OCI-LY7 (cell line): Measurements from ENCODE around the gene PAK1IP1. TPM values are rescaled to one million over a fixed set of nuclear protein-coding genes. Genes with fewer than 3 reads are reported as not detected.
"Not testable (repeated sequence)": the region's sequence is repeated elsewhere in the genome, so short reads cannot be mapped to it uniquely, and the experiment has no call there.

Experiments used
- BruUV-seq: library from RNA; stranded (reverse); fragments of 400-500 nt; replicated peaks from 2 replicates; lab custom pipeline; 2021; lab: Mats Ljungman, UMichigan
- CTCF ChIA-PET: fragments of 300-600 bp; sonication (Branson Sonifier 250); formaldehyde crosslinking; loops from one replicate; lab custom pipeline; 2022; ENCODE audit warnings: antibody characterized with exemption; ENCODE audit not compliant: unreplicated experiment; lab: Charles Lee
- POLR2A ChIA-PET: fragments of 300-600 bp; sonication (Branson Sonifier 250); formaldehyde crosslinking; loops from one replicate; lab custom pipeline; 2022; ENCODE audit warnings: antibody characterized with exemption; lab: Charles Lee
- DNase-seq: peaks from one replicate; pipeline ENCODE4 v3.0.0-alpha.2; 2015; ENCODE audit warnings: low spot score
- H2AFZ ChIP-seq: fragments of 200-600 bp; sonication (generic), shearing (Covaris generic); 2 replicates; pipeline ENCODE4 v1.6.1; 2014; ENCODE audit warnings: mild to moderate bottlenecking, antibody characterized with exemption, low read length, moderate library complexity
- H3K27ac ChIP-seq: fragments of 200-600 bp; sonication (generic); 2 replicates; pipeline ENCODE4 v1.5.1; 2014; ENCODE audit warnings: mixed run types, low read depth, mild to moderate bottlenecking, moderate library complexity, low read length, inconsistent platforms; ENCODE audit not compliant: poor library complexity, severe bottlenecking
- H3K36me3 ChIP-seq: fragments of 200-600 bp; sonication (generic); 2 replicates; pipeline ENCODE4 v1.6.1; 2014; ENCODE audit warnings: mild to moderate bottlenecking, antibody characterized with exemption, low read length, moderate library complexity, mixed read lengths; ENCODE audit not compliant: insufficient read depth
- H3K4me1 ChIP-seq: fragments of 200-600 bp; sonication (generic); 2 replicates; pipeline ENCODE4 v1.5.1; 2014; ENCODE audit warnings: mild to moderate bottlenecking, low read length; ENCODE audit not compliant: insufficient read depth, poor library complexity, severe bottlenecking
- H3K4me2 ChIP-seq: fragments of 200-600 bp; sonication (generic); 2 replicates; pipeline ENCODE4 v1.6.1; 2014; ENCODE audit warnings: mild to moderate bottlenecking, low read length
- H3K4me3 ChIP-seq: fragments of 200-600 bp; sonication (generic); 2 replicates; pipeline ENCODE4 v1.5.1; 2014; ENCODE audit warnings: mild to moderate bottlenecking, low read depth, low read length; ENCODE audit not compliant: poor library complexity, severe bottlenecking
- H3K79me2 ChIP-seq: fragments of 200-600 bp; sonication (generic); 2 replicates; pipeline ENCODE4 v1.6.1; 2016; ENCODE audit warnings: low read depth, mild to moderate bottlenecking, low read length, moderate library complexity, mixed read lengths; ENCODE audit not compliant: insufficient read depth
- H3K9me2 ChIP-seq: fragments of 200-600 bp; sonication (generic); 2 replicates; pipeline ENCODE4 v1.6.1; 2016; ENCODE audit warnings: mild to moderate bottlenecking, low read length, mixed read lengths; ENCODE audit not compliant: insufficient read depth
- H3K9me3 ChIP-seq: fragments of 200-600 bp; sonication (generic); 2 replicates; pipeline ENCODE4 v1.6.1; 2014; ENCODE audit warnings: mild to moderate bottlenecking, mixed run types, low read length, mixed read lengths
- H4K20me1 ChIP-seq: fragments of 200-600 bp; sonication (generic); 2 replicates; pipeline ENCODE4 v1.6.1; 2014; ENCODE audit warnings: mild to moderate bottlenecking, antibody characterized with exemption, low read length, moderate library complexity, mixed read lengths; ENCODE audit not compliant: insufficient read depth
- CTCF ChIP-seq: fragments of 200-600 bp; sonication (generic); conservative IDR thresholded peaks from 2 replicates; pipeline ENCODE4 v1.5.1; 2014; ENCODE audit warnings: mild to moderate bottlenecking, antibody characterized with exemption, low read length, moderate library complexity, mixed read lengths
- EZH2phosphoT487 ChIP-seq: fragments of 200-600 bp; sonication (generic); IDR thresholded peaks from 2 replicates; pipeline ENCODE4 v1.6.1; 2018; ENCODE audit warnings: low read depth, borderline replicate concordance, mild to moderate bottlenecking, mixed run types, antibody characterized with exemption, low read length, moderate library complexity, mixed read lengths
- intact Hi-C: fragments of 100-400 bp; cut with micrococcal nuclease; formaldehyde crosslinking; loops from one replicate; pipeline ENCODE4 v1.10.0; 2022; ENCODE audit not compliant: unreplicated experiment
- total RNA-seq, 2 experiments: library from RNA; depleted of rRNA in 1 of 2; stranded (reverse); fragments of >200 nt in 1 of 2; shearing (Covaris generic) in 1 of 2; gene quantifications; 2 replicates each; pipeline ENCODE4 v1.2.3, GENCODE V29; 2014 to 2022

The PAK1IP1 gene
- total RNA-seq, 2 experiments from 2014 or later = 21.8 to 27.8 TPM

GRCh38 chr6:10662207-10662606, 32.6 kb upstream of the PAK1IP1 start:
- no peak overlapping the region for H3K4me2 ChIP-seq
- H3K4me1 ChIP-seq = no peaks in the 10 kb centered on the region
- intact Hi-C loops = no loop called here
- TF ChIP-seq CTCF (no peak), EZH2phosphoT487 (no peak)
- BruUV-seq = no TSS peak
- no peak for DNase-seq
- no peaks in the 10 kb centered on the region for H3K79me2 ChIP-seq
- no peaks in the 10 kb centered on the region for H3K9me2 ChIP-seq
- H3K36me3 ChIP-seq = no peaks in the 10 kb centered on the region
- no peak overlapping the region for H2AFZ ChIP-seq
- H4K20me1 ChIP-seq = no peaks in the 10 kb centered on the region
- H3K27ac ChIP-seq = no peak overlapping the region
- H3K9me3 ChIP-seq = no peaks in the 10 kb centered on the region
- POLR2A ChIA-PET = interaction anchor here (0.6 to 1.4 kb wide), 3 partner anchors 8 to 132 kb away, joined by 4 to 6 read pairs (median 4); no protein-coding TSS in a partner anchor
- CTCF ChIA-PET = no interaction called here
- no peak overlapping the region for H3K4me3 ChIP-seq

- H3K4me1 ChIP-seq = no peaks in the 10 kb centered on the region
- H4K20me1 ChIP-seq = no peaks in the 10 kb centered on the region
- intact Hi-C loops = no loop called here
- H3K36me3 ChIP-seq = no peaks in the 10 kb centered on the region
- TF ChIP-seq EZH2phosphoT487 = no peak
- no peak for TF ChIP-seq CTCF
- H3K9me2 ChIP-seq = no peaks in the 10 kb centered on the region
- DNase-seq = no peak
- H3K79me2 ChIP-seq = no peaks in the 10 kb centered on the region
- CTCF ChIA-PET = no interaction called here
- no peak overlapping the region for H3K27ac ChIP-seq
- BruUV-seq = no TSS peak
- no peaks in the 10 kb centered on the region for H3K9me3 ChIP-seq
- H2AFZ ChIP-seq = no peak overlapping the region
- POLR2A ChIA-PET = interaction anchor here (0.6 to 1.4 kb wide), 4 partner anchors 20 to 132 kb away, joined by 3 to 4 read pairs (median 4); no protein-coding TSS in a partner anchor
- no peak overlapping the region for H3K4me3 ChIP-seq
- H3K4me2 ChIP-seq = no peak overlapping the region
Observed at GRCh38 chr6:10662742-10663141, 32.0 kb upstream of the PAK1IP1 start.

GRCh38 chr6:10665595-10665994, 29.2 kb upstream of the PAK1IP1 start:
- H3K4me3 ChIP-seq, H3K4me2 ChIP-seq, H3K4me1 ChIP-seq, BruUV-seq, H3K27ac ChIP-seq, H3K79me2 ChIP-seq, H4K20me1 ChIP-seq, H2AFZ ChIP-seq, H3K36me3 ChIP-seq, H3K9me3 ChIP-seq, H3K9me2 ChIP-seq, intact Hi-C loops, DNase-seq: not testable (repeated sequence)
- POLR2A ChIA-PET = interaction anchor here (0.8 kb wide), 1 partner anchor 185 kb away, joined by 3 read pairs; no protein-coding TSS in a partner anchor
- CTCF ChIA-PET = interaction anchor here (0.7 kb wide), 1 partner anchor 155 kb away, joined by 4 read pairs; no protein-coding TSS in a partner anchor
